Glomerular endothelial cell (primary cell): Measurements from ENCODE around the gene ATP13A4. TPM values are rescaled to one million over a fixed set of nuclear protein-coding genes. Genes with fewer than 3 reads are reported as not detected.

Experiments
- DNase-seq: peaks from one replicate; pipeline ENCODE4 v3.0.0-alpha.2; 2011; ENCODE audit warnings: low read depth, low spot score; ENCODE audit errors: extremely low read depth
- total RNA-seq: library from RNA; depleted of rRNA; stranded (reverse); fragments of >200 nt; gene quantifications from 2 replicates; pipeline ENCODE4 v1.2.3, GENCODE V29; 2015

Gene ATP13A4
- total RNA-seq, 1 donor from 2014 or later, result not detected

DNA sequence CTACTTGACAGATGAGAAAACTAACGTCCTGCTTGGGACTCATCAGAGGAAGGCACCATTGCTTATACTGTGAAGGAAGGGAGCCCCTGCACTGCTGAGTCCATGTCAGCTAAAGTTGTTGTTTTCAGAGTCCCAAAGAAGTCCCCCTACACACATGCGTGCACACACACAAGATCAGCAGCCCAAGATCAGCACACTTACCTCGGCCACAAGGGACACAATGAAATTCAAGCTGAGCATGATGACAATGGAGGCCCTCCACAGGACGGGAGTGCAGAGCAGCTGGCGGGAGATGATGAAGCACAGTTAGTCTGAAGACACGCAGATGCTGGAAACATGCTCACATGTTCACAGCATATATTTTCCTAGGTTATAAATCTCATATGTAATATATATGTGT lies 147.6 kb downstream of the ATP13A4 start:
- no peak for DNase-seq

DNA sequence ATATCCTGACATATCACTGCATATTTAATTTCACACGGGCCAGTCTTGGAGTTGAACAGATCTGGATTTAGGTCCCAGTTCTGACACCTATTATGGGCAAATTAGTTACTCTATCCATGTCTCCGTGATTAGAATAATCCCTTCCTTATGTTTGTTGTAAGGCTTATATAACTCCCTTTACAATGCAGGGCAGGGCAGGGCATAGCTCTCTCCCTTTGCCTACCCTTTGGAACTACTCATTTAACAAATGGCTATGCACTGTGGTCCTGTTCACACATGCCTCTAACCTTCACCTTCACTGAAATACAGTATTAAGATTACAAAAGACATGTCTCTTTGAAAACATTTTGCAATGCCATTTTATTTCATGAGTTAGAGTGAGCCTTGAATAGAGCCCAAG lies 151.4 kb downstream of the ATP13A4 start:
- no peak for DNase-seq

DNA sequence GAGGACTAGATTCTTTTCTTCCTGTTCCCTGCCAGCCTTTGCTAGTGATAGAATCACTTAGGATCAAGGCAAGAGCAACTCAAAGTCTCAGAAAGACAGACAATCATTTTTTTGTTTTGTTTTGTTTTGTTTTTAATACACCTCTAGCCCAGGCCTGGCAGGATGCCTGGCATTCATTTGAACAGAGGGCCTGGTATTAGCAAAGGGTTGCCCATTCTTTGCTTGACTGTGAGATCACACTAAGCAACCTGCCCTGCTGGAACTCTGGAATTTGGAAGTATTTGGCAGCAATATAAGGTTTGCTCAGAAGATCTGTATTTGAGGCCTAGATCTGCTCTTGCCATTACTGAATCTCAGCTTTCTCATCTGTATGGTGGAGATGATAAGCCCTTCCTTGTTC lies 154.4 kb downstream of the ATP13A4 start:
- no peak for DNase-seq

DNA sequence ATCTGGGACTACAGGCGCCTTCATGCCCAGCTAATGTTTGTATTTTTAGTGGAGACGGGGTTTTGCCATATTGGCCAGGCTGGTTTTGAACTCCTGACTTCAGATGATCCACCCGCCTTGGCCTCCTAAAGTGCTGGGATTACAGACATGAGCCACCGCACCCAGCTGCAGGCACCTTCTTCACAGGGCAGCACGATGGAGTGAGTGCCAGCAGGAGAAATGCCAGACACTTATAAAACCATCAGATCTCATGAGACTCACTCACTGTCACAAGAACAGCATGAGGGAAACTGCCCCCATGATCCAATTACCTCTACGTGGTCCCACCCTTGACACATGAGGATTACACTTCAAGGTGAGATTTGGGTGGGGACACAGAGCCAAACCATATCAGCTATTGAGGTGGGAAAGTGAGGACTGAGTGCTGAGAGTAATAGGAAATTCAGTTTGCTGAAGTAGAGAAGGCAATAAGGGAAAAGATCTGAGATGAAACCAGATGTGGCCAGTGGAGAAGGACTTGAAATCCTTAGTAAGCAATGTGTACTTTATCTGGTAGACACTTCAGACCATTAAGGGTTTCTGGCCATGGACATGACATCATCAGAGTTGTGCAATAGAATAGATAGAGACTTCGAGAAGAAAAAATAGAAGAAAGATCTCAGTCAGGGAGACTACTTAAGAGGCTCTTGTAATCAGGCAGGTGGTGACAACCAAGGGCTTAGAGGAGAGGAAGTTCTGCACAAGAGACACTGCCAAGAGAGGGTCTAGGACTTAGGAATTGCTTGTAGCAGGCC lies 158.0 kb downstream of the ATP13A4 start:
- no peak for DNase-seq

DNA sequence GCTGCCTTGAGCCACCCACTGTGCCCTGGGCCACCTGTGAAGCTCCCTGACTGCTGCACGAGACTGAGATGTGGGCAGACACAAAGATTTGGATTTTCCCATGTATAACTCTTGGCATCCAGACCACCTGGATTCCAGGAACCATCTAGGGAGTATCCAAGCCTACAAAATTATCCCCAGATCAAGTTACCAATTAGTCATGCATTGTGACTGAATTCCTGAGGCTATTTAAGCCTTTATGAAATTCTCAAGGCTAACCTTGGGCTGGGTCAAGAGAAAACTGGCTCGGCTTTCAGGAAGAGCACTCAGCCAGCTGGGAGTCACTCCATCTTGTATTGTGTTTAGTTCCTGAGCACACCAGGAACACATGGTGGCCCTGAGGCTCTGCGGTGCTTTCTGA lies 162.8 kb downstream of the ATP13A4 start:
- no peak for DNase-seq

DNA sequence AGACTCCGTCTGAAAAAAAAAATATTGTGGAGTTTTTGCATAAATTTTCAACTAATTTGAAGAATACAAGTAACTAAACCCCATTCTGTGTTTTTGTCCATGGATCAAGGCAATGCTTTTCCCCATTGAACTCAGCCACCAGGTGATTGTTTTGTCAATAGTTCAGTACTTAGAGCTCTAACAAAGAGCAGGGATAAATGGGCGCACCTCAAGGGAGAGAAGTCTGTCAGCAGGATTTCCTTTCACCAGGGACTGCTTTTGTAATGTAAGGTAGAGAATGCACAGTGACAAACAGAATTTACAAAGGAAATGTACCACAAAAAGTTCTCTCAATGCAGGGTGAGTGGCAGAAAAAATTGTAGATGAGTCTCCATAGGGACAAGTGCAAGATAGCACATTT lies 165.4 kb downstream of the ATP13A4 start:
- no peak for DNase-seq

DNA sequence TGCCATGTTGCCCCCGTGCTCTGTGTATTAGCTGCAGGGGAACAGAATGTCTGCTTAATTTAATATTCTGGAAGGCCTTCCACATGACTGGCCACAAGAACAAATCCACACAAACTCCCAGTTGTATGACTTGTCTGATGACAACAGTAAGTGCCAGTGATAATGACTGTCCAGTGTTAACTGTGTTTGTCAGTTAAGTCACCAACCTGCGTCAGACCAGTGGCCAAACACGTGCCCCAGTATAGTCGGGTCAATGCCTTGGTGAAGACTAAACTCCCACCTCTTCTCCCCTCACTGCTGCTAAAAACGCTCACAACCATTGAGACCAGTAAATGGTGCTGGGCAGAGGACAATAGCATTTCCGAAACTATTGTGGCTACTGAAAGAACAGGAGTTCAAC lies 166.3 kb downstream of the ATP13A4 start:
- no peak for DNase-seq

DNA sequence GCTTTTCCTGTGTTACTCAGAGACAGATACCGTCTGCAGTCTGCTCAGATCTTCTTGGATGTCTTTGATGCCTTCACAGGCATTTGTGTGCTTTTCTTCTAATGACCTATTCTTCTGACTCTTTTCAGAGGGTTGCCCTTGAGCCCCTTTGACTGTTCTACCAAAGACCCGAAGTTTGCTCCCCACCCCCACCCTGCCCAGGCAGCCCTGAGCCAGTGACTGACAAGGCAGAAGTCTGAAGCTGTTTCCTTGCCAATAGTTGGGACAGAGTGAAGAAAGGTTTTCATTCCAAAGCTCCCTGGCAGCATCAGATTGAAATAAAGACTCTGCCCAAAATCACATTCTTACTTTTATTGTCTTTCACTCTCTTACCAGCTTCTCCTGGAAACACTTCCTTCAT lies 167.1 kb downstream of the ATP13A4 start:
- no peak for DNase-seq

DNA sequence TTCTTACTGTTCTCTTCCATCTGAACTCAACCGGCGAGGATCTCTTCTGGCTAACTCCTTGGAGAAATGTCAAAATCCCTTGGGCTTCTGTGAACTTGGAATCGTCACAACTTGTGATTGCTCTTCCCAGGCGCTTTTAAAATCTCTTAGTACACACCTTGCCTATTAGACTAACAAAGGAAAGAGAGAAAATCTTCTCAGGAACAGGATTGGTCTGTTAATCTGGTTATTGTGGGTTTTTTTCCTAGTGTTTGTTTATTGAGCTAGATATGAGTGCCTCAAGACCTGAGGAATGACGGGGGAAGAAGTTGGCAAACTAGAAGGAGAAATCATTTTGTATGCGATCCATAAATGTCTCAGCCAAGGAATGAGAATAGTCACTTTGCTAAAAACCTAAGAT lies 176.0 kb downstream of the ATP13A4 start, which contains the start of gene ATP13A5:
Gene ATP13A5 (minus strand): TSS at position 48 of the 400 bp plus-strand sequence. CDS start 28 bp downstream, at position 20.
- no peak for DNase-seq

DNA sequence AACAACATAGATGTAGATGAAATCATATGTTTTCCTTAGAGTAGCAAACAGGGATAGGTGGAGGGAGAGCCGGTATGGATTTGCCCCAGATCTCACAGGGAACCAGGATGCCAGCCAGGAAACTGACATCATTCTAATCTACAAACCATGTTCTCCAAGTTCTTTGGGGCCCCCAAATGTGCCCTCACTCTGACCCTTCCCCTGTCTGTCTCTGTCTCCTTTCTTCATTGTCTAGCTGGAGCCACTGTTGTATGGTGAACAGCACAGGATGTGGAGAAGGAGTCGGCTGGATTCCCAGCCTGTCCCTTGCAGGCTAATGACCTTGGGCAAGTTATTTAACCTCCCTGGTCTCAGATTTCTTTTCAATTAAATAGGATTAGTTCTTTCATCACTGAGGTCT lies 177.1 kb downstream of the ATP13A4 start:
- no peak for DNase-seq

DNA sequence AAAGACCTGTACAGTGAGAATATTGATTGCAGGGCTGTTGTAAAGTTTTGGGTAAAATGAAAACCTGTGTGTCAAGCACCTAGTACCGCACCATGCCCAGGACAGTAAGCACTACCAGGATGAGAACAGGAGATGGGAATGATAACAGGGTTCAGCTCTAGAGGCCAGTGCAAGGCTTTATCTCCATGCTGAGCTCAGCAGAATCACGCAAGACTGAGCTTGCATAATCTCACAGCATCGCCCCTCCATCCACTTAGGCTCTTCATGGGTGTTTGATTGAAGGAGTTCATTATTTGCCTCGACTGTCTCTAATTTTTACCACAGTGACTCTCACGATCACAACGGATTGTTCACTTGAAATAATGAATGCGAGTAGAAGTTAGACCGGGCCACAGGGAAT lies 179.1 kb downstream of the ATP13A4 start:
- DNase-seq, result no peak

DNA sequence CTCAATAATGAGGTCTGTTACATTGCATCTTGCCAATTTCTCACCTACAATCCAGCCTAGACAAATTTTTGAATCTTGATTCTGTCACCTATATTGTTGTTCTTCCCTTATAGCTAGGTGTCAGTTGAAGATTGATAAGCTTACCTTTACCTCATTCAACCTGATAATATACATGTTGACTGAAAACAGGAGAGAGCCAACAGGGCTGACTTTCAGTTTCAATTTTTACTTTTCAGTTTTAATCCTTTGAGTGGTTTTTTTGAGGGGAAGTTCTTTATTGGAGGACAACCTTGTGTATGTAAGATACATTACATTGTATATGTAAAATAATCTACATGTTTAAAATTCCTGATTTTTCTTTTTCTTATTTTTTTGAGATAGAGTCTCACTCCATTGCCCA lies 181.9 kb downstream of the ATP13A4 start:
- DNase-seq, result no peak

DNA sequence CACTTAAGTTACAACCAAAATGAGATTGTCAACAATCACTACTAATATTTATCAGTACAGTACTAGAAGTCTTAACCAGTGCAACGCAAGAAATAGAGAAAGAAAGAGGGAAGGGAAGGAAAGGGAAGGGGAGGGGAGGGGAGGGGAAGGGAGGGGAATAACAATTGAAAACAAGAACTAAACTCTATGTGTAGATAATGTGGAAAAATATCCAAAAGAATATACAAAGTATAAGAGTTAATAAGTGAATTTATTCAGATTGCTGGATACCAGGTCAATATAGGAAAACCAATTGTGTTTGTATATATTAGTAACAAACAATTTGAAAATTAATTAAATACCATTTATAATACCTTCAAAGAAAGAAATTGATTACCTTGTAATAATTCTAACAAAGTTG lies 186.8 kb downstream of the ATP13A4 start:
- DNase-seq, result no peak

DNA sequence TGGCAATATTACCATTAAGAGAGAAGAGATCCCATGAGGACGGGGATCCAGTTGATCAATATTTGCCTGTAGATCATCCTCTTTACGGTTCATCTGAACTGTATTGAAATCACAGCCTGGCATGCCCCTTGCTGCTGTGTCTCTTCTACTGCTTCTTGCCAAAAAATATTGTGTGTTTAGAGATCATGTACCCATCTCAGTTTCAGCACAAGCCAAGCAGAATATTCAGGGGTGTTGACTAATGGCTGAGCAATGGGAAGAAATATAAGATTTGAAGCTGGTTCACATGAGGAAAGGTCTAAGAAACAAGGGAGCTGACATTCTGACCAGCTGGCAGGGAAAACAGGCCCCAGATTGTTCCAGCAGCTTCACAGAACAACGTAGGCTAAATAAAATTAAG lies 197.4 kb downstream of the ATP13A4 start:
- no peak for DNase-seq

DNA sequence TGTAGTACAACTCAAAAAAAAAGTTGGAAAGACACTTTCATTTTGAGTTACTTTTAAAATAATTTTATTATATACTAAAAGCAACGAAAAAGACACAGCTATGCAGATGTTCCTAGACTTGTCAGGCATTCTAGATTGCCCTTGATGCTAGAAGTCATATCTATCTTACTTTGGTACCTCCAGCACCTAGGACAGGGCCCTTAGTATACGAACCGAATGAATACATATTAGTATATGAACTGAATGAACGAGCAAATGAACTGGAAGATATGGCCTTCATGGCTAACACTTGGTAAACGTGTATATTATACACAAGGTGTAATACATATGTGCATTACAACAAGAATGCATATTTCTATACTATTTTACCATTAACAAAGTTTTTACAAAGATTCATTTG lies 200.3 kb downstream of the ATP13A4 start:
- DNase-seq, result no peak

Other genes starting within 250 kb of the ATP13A4 start
- gene ATP13A5, start 176.1 kb downstream of the ATP13A4 start, total RNA-seq, result not detected in 2 replicates
- 34.3 and 68.2 TPM in 2 replicates for gene OPA1, start 38.3 kb upstream of the ATP13A4 start, total RNA-seq